GM06990 (cell line): ENCODE results near the gene ARSI.

ENCODE experiments used
- DNase-seq: peaks from one replicate; pipeline ENCODE4 v3.0.0-alpha.2; 2011; ENCODE audit not compliant: insufficient read length; ENCODE audit errors: extremely low read depth
- H3K27me3 ChIP-seq: replicated peaks from 2 replicates; pipeline ENCODE4 v1.6.0; 2011; ENCODE audit warnings: low read length; ENCODE audit not compliant: control insufficient read depth, insufficient read depth
- H3K36me3 ChIP-seq: 2 replicates; pipeline ENCODE4 v1.5.1; 2011; ENCODE audit warnings: low read length; ENCODE audit not compliant: control insufficient read depth, insufficient read depth
- H3K4me3 ChIP-seq: replicated peaks from 2 replicates; pipeline ENCODE4 v1.5.1; 2011; ENCODE audit warnings: low read depth, mild to moderate bottlenecking, control low read depth, low read length
- TF ChIP-seq, protein P1 (sequence below): IDR thresholded peaks from 2 replicates; pipeline ENCODE4 v1.5.1; 2011; ENCODE audit warnings: low read length, control low read depth, mild to moderate bottlenecking, inconsistent platforms; ENCODE audit not compliant: insufficient read depth, poor library complexity, severe bottlenecking

Gene ARSI

DNA sequence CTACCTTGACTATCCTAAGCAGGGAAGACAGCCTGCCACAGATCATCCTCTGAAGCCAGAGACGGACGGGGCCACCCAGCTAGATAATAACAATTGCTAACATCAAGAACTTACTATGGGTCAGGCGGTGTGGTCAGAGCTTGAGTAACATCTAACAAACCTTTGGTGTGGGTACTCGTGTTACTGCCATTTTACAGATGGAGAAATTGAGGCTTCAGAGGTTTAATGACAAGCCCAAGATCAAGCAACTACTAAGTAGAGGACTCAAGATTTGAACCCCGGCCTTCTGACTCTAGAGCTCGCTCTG is 16.7 kb upstream of the ARSI start:
- TF ChIP-seq, protein P1, sequence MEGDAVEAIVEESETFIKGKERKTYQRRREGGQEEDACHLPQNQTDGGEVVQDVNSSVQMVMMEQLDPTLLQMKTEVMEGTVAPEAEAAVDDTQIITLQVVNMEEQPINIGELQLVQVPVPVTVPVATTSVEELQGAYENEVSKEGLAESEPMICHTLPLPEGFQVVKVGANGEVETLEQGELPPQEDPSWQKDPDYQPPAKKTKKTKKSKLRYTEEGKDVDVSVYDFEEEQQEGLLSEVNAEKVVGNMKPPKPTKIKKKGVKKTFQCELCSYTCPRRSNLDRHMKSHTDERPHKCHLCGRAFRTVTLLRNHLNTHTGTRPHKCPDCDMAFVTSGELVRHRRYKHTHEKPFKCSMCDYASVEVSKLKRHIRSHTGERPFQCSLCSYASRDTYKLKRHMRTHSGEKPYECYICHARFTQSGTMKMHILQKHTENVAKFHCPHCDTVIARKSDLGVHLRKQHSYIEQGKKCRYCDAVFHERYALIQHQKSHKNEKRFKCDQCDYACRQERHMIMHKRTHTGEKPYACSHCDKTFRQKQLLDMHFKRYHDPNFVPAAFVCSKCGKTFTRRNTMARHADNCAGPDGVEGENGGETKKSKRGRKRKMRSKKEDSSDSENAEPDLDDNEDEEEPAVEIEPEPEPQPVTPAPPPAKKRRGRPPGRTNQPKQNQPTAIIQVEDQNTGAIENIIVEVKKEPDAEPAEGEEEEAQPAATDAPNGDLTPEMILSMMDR: no peak
- Histone ChIP-seq H3K36me3 (no peaks in the 10 kb centered on the region), H3K27me3 (no peaks in the 10 kb centered on the region), H3K4me3 (no peak overlapping the region)
- no peak for DNase-seq

DNA sequence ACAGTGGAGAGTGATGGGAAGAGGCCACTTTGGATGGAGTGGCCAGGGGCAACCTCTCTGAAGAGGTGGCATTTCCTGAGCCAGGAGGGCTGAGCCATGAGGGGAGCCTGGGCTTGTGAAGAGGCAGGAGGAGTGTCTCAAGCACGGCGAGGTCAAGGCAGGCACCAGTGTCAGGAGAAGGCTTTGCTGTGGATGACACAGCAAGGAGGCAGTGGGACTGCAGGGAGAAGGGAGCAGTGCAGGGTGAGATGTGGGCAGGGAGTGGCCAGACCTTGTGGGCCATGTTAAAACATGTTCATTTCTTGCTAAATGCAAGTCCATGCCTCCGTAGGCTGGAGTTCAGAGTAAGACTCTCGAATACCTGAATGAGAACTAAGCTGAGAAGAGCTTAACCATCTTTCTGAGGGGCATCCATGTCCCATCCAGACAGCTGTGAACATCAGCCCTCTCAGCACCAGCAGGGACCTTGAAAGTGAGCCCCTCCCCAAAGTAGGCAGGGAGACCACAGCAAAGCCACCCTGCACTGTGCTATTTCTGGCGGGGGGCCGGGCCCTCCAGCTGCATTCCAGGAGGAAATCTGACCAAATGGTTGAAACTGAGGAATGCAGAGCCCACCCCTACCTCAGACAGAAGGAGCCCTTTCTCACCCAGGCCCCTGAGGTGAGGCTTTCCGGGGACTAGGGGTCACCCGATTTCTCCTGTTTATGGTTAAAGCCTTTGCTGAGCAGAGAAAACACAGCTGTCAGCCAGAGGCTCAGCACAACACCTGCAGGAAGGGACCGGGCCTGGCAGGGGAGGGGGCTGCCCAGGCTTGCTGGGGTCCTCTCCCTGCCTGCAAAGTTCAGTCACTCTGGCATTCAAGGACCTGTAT is 16.1 kb upstream of the ARSI start:
- H3K27me3 ChIP-seq: no peaks in the 10 kb centered on the region
- no peak overlapping the region for H3K4me3 ChIP-seq
- DNase-seq: no peak
- no peaks in the 10 kb centered on the region for H3K36me3 ChIP-seq
- TF ChIP-seq, protein P1: no peak

DNA sequence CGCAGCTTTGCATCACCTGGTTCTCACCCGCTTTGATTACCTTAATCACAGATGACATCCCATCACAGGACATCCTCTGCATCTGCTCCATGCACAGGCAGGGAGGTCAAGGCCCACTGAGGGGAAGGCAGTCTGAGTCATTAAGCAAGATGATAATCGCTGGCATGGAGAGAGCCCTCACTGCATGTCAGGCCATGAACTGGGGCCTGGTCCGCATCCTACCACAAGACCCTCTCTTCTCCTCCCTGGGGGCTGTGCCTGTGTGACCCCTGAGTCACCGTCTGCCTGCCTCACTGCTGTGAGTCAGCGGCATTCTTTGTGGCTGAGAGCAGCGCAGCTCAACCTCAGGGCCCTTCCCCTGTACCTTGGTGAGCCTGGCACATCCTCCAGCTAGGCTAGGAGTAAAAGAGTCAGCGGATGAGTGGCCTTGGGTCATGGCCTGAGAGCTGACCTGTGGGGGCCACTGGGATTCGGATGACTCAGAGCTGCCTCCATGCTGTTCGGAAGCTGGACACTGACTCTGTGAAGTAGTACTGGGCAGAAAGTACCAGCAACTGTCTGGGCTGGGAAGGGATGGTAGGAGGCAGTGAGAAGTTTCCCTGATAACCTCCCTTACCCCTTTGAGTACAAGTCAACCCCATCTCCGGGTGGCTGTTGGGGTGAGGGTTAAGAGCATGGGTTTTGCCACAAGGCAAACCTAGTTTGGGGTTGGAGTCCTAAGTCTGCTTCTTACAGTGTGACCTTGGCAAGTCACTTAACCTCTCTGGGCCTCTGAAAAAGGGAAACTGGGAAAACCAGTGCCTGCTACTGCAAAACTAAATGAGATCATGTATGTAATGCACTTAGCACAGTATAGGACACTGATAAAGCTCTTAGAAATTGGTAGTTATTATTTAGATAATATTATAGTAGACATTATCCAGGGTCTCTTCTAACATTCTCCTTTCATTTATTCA is 14.6 kb upstream of the ARSI start:
- DNase-seq: no peak
- TF ChIP-seq, protein P1: no peak
- Histone ChIP-seq H3K4me3 (no peak overlapping the region), H3K36me3 (no peaks in the 10 kb centered on the region), H3K27me3 (no peaks in the 10 kb centered on the region)

DNA sequence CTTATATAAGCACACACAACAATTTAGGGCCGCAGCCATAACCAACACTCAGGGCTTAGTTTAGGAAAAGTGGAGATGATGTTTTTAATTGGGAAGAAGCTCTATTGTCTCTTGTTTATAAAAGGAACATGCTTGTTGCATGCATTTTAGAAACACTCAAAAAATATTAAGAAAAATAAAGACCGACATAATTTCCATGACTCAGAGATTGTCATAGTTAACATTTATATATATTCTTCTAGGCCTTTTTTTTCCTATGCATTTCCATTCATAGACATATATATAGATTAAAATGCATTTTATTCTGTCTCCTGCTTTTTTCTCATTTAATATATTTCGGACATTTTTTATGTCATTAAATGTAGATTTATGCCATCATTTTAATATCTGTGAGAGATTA is 13.6 kb upstream of the ARSI start:
- Histone ChIP-seq H3K4me3 (no peak overlapping the region), H3K27me3 (no peaks in the 10 kb centered on the region; the same call in 1 of the 2 replicates), H3K36me3 (no peaks in the 10 kb centered on the region)
- no peak for DNase-seq
- TF ChIP-seq, protein P1: no peak

DNA sequence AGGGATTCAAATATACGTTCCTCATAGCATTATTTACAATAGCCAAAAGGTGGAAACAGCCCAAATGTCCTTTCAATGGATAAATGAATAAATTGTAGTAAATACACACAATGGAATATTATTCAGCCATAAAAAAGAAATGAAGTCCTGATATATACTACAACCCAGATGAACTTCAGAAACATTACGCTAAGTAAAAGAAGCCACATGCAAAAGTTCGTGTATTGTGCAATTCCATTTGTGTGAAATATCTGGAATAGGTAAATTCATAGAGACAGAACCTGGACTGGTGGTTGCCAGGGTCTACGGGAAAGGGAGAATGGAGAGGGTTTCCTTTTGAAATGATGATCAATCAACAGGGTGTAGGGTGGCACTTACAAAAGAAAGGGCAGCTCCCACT is 12.5 kb upstream of the ARSI start:
- Histone ChIP-seq H3K4me3 (no peak overlapping the region), H3K36me3 (no peaks in the 10 kb centered on the region), H3K27me3 (peaks cover 1% of the 10 kb centered on the region; the same call in 1 of the 2 replicates)
- TF ChIP-seq, protein P1: no peak
- no peak for DNase-seq
